Central memory CD8-positive, alpha-beta T cell (primary cell): ENCODE results near the gene TMPO.
A peak's percentile ranks its signal among the peaks of the same experiment; 100 is the strongest.
"Not testable (repeated sequence)": the region's sequence is repeated elsewhere in the genome, so short reads cannot be mapped to it uniquely, and the experiment has no call there.

Source experiments
- ATAC-seq: fragments of 150-1000 bp; cut with Tn5 transposase; replicated peaks from 2 replicates; pipeline ENCODE4 v1.10.0; 2022; ENCODE audit warnings: mild to moderate bottlenecking, moderate FRiP score, moderate number of reproducible peaks; ENCODE audit not compliant: poor library complexity, severe bottlenecking; ENCODE audit errors: extremely low read depth
- DNase-seq, 2 donors: peaks; one replicate each; pipeline ENCODE4 v3.0.0; 2021; ENCODE audit warnings: low spot score in 2 of 2
- H3K27ac Mint-ChIP-seq: one replicate; pipeline ENCODE4 v1.8.0; 2022; ENCODE audit warnings: low read depth, mild to moderate bottlenecking, moderate library complexity, mixed read lengths
- H3K27me3 Mint-ChIP-seq: one replicate; pipeline ENCODE4 v1.8.0; 2022; ENCODE audit warnings: mixed read lengths
- H3K36me3 Mint-ChIP-seq: one replicate; pipeline ENCODE4 v1.8.0; 2022; ENCODE audit warnings: mild to moderate bottlenecking, moderate library complexity, mixed read lengths; ENCODE audit not compliant: insufficient read depth
- H3K4me1 Mint-ChIP-seq: one replicate; pipeline ENCODE4 v1.8.0; 2022; ENCODE audit warnings: mixed read lengths
- H3K4me3 Mint-ChIP-seq: one replicate; pipeline ENCODE4 v1.8.0; 2022; ENCODE audit warnings: mild to moderate bottlenecking, moderate library complexity, mixed read lengths
- H3K9me3 Mint-ChIP-seq: one replicate; pipeline ENCODE4 v1.8.0; 2022; ENCODE audit warnings: mixed read lengths

The TMPO gene

GRCh38 chr12:98519257-98519907, 4.0 kb downstream of the TMPO start:
- H3K36me3 Mint-ChIP-seq = peaks cover 43% of the 10 kb centered on the region
- ATAC-seq (no peak), DNase-seq (no peak)
- H3K9me3 Mint-ChIP-seq = no peaks in the 10 kb centered on the region
- H3K27ac Mint-ChIP-seq = peak overlapping the region; percentile 93
- H3K27me3 Mint-ChIP-seq = no peaks in the 10 kb centered on the region
- H3K4me3 Mint-ChIP-seq = peak overlapping the region; percentile 98
- H3K4me1 Mint-ChIP-seq = peaks cover 49% of the 10 kb centered on the region

GRCh38 chr12:98530068-98530467, 14.7 kb downstream of the TMPO start:
- DNase-seq (no peak), ATAC-seq (no peak)
- H3K36me3 Mint-ChIP-seq = peaks cover 55% of the 10 kb centered on the region
- H3K27ac Mint-ChIP-seq = no peak overlapping the region
- no peaks in the 10 kb centered on the region for H3K27me3 Mint-ChIP-seq
- H3K9me3 Mint-ChIP-seq = no peaks in the 10 kb centered on the region
- no peak overlapping the region for H3K4me3 Mint-ChIP-seq
- H3K4me1 Mint-ChIP-seq = peaks cover 22% of the 10 kb centered on the region

- Mint-ChIP-seq H3K27ac (no peak overlapping the region), H3K4me1 (peaks cover 8% of the 10 kb centered on the region), H3K36me3 (peaks cover 59% of the 10 kb centered on the region), H3K27me3 (no peaks in the 10 kb centered on the region), H3K4me3 (no peak overlapping the region), H3K9me3 (no peaks in the 10 kb centered on the region)
- ATAC-seq (no peak), DNase-seq (no peak)
These were observed 17.4 kb downstream of the TMPO start for GRCh38 chr12:98532687-98533304.

- ATAC-seq = no peak
- H3K27ac Mint-ChIP-seq = no peak overlapping the region
- H3K4me1 Mint-ChIP-seq = peaks cover 6% of the 10 kb centered on the region
- H3K36me3 Mint-ChIP-seq = peaks cover 58% of the 10 kb centered on the region
- no peak overlapping the region for H3K4me3 Mint-ChIP-seq
- no peaks in the 10 kb centered on the region for H3K27me3 Mint-ChIP-seq
- no peaks in the 10 kb centered on the region for H3K9me3 Mint-ChIP-seq
- DNase-seq = no peak
These were observed 18.4 kb downstream of the TMPO start for GRCh38 chr12:98533723-98534251.

- H3K27ac Mint-ChIP-seq = no peak overlapping the region
- peaks cover 54% of the 10 kb centered on the region for H3K36me3 Mint-ChIP-seq
- H3K9me3 Mint-ChIP-seq = no peaks in the 10 kb centered on the region
- ATAC-seq (no peak), DNase-seq (no peak)
- H3K4me3 Mint-ChIP-seq = no peak overlapping the region
- no peaks in the 10 kb centered on the region for H3K4me1 Mint-ChIP-seq
- H3K27me3 Mint-ChIP-seq = no peaks in the 10 kb centered on the region
These were observed 22.6 kb downstream of the TMPO start for GRCh38 chr12:98538031-98538430.

DNA sequence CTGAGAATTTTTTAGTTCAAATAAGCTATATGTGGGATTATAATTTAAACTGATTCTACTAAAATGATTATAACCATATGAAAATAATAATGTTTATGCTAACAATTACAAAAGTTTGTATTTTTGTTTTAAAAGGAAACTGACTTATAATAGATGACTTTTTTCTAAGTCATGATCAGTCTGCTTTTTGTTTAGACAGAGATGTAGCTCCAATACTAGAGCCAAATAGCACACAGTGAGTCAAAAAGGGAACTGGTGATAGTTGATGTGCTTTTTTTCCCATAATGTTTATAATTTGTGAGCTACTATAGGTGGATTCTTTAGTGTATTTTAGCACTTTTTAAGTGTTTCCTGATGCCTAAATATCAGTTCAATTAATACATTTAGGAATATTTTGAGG, 28.3 kb downstream of the TMPO start:
- Mint-ChIP-seq H3K27ac (peak overlapping the region; percentile 57), H3K27me3 (no peaks in the 10 kb centered on the region), H3K4me1 (no peaks in the 10 kb centered on the region), H3K9me3 (no peaks in the 10 kb centered on the region), H3K36me3 (peaks cover 58% of the 10 kb centered on the region), H3K4me3 (no peak overlapping the region)
- DNase-seq (no peak), ATAC-seq (no peak)

GRCh38 chr12:98544751-98545150, 29.4 kb downstream of the TMPO start:
- no peak for DNase-seq
- Mint-ChIP-seq H3K27me3 (no peaks in the 10 kb centered on the region), H3K4me3 (no peak overlapping the region), H3K27ac (no peak overlapping the region), H3K9me3 (no peaks in the 10 kb centered on the region), H3K36me3 (peaks cover 59% of the 10 kb centered on the region), H3K4me1 (no peaks in the 10 kb centered on the region)
- ATAC-seq = no peak

- no peak overlapping the region for H3K4me3 Mint-ChIP-seq
- no peaks in the 10 kb centered on the region for H3K9me3 Mint-ChIP-seq
- no peak overlapping the region for H3K27ac Mint-ChIP-seq
- peaks cover 47% of the 10 kb centered on the region for H3K36me3 Mint-ChIP-seq
- no peaks in the 10 kb centered on the region for H3K4me1 Mint-ChIP-seq
- DNase-seq = no peak
- H3K27me3 Mint-ChIP-seq = no peaks in the 10 kb centered on the region
- ATAC-seq = no peak
These were observed 34.2 kb downstream of the TMPO start for GRCh38 chr12:98549371-98550110.

DNA sequence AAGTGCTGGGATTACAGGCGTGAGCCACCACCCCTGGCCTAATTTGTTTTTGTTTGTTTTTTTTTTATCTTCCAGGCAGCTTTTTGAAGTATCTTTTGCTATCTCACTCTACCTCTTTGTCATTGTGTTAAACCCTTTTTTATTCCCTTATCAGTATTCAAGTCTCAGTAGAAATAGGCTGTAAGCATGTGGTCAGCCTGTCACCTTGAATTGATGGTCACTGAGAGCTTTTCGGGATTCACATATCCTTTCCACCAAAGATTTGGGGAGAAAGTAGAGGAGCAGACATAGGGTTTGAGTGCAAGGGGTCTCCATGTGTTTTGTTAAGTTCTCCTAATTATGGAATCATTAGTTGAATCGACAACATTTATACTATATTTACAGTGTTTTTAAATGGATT, 36.4 kb downstream of the TMPO start:
- Mint-ChIP-seq H3K4me1 (peaks cover 5% of the 10 kb centered on the region), H3K27me3 (no peaks in the 10 kb centered on the region), H3K36me3 (peaks cover 38% of the 10 kb centered on the region), H3K27ac (no peak overlapping the region), H3K9me3 (no peaks in the 10 kb centered on the region), H3K4me3 (no peak overlapping the region)
- DNase-seq = no peak
- ATAC-seq = no peak

- H3K4me1 Mint-ChIP-seq, H3K27me3 Mint-ChIP-seq, H3K4me3 Mint-ChIP-seq, H3K9me3 Mint-ChIP-seq, H3K27ac Mint-ChIP-seq, H3K36me3 Mint-ChIP-seq, DNase-seq, ATAC-seq: not testable (repeated sequence)
These were observed 42.7 kb downstream of the TMPO start for GRCh38 chr12:98558097-98558496.

- H3K4me3 Mint-ChIP-seq = no peak overlapping the region
- ATAC-seq (no peak), DNase-seq (no peak)
- no peak overlapping the region for H3K27ac Mint-ChIP-seq
- H3K9me3 Mint-ChIP-seq = no peaks in the 10 kb centered on the region
- no peaks in the 10 kb centered on the region for H3K27me3 Mint-ChIP-seq
- peaks cover 2% of the 10 kb centered on the region for H3K36me3 Mint-ChIP-seq
- H3K4me1 Mint-ChIP-seq = peaks cover 5% of the 10 kb centered on the region
These were observed 44.3 kb downstream of the TMPO start for GRCh38 chr12:98559666-98560065.

- DNase-seq (no peak), ATAC-seq (no peak)
- Mint-ChIP-seq H3K4me3 (no peak overlapping the region), H3K27ac (no peak overlapping the region), H3K36me3 (peaks cover 2% of the 10 kb centered on the region), H3K9me3 (no peaks in the 10 kb centered on the region), H3K27me3 (no peaks in the 10 kb centered on the region), H3K4me1 (peaks cover 3% of the 10 kb centered on the region)
These were observed 46.5 kb downstream of the TMPO start for GRCh38 chr12:98561846-98562245.

GRCh38 chr12:98572010-98572409, 56.6 kb downstream of the TMPO start:
- Mint-ChIP-seq H3K4me1 (peaks cover 2% of the 10 kb centered on the region), H3K27me3 (no peaks in the 10 kb centered on the region), H3K27ac (no peak overlapping the region), H3K4me3 (no peak overlapping the region), H3K36me3 (no peaks in the 10 kb centered on the region), H3K9me3 (no peaks in the 10 kb centered on the region)
- ATAC-seq = no peak
- no peak for DNase-seq
